SU-DHL-6 (cell line): ENCODE results near the gene KRTAP5-2.

Experiments
- H2AFZ ChIP-seq: fragments of 200-600 bp; sonication (generic); 2 replicates; pipeline ENCODE4 v1.6.1; 2014; ENCODE audit warnings: low read depth, mild to moderate bottlenecking, moderate library complexity, mixed read lengths, antibody characterized with exemption, low read length; ENCODE audit not compliant: severe bottlenecking
- H3F3A ChIP-seq: fragments of 200-600 bp; shearing (Covaris generic); 2 replicates; pipeline ENCODE4 v1.6.0; 2016; ENCODE audit warnings: antibody characterized with exemption, mild to moderate bottlenecking; ENCODE audit not compliant: insufficient read depth
- H3K27ac ChIP-seq: fragments of 200-600 bp; sonication (generic); 2 replicates; pipeline ENCODE4 v1.5.1; 2016; ENCODE audit warnings: low read depth, mild to moderate bottlenecking, low read length, moderate library complexity, mixed read lengths
- H3K27me3 ChIP-seq: fragments of 200-600 bp; sonication (generic), shearing (Covaris generic); 2 replicates; pipeline ENCODE4 v1.6.0; 2014; ENCODE audit warnings: mild to moderate bottlenecking, low read length
- H3K36me3 ChIP-seq: fragments of 200-600 bp; sonication (generic); 2 replicates; pipeline ENCODE4 v1.6.1; 2014; ENCODE audit warnings: mild to moderate bottlenecking, low read length, mixed read lengths
- H3K4me2 ChIP-seq: fragments of 300-600, 200-600 bp; shearing (Covaris generic), sonication (generic); 2 replicates; pipeline ENCODE4 v1.6.0; 2014; ENCODE audit warnings: low read length, low read depth, mild to moderate bottlenecking; ENCODE audit not compliant: poor library complexity, severe bottlenecking
- H3K4me3 ChIP-seq: fragments of 200-600 bp; sonication (generic); 2 replicates; pipeline ENCODE4 v1.5.1; 2014; ENCODE audit warnings: antibody characterized with exemption, low read length, mild to moderate bottlenecking, mixed read lengths; ENCODE audit not compliant: insufficient read depth, poor library complexity, severe bottlenecking
- H3K79me2 ChIP-seq: fragments of 200-600 bp; sonication (generic); 2 replicates; pipeline ENCODE4 v1.6.1; 2014; ENCODE audit warnings: mild to moderate bottlenecking, low read length, moderate library complexity; ENCODE audit not compliant: insufficient read depth
- H3K9ac ChIP-seq: fragments of 200-600 bp; sonication (generic); 2 replicates; pipeline ENCODE4 v1.7.0; 2014; ENCODE audit warnings: mild to moderate bottlenecking, low read length
- H3K9me2 ChIP-seq: fragments of 200-600 bp; sonication (generic); replicated peaks from 2 replicates; pipeline ENCODE4 v1.6.1; 2014; ENCODE audit warnings: low read length; ENCODE audit not compliant: insufficient read depth
- H3K9me3 ChIP-seq: fragments of 200-600 bp; sonication (generic); 2 replicates; pipeline ENCODE4 v1.6.1; 2014; ENCODE audit warnings: low read length, mixed read lengths; ENCODE audit not compliant: insufficient read depth
- H4K20me1 ChIP-seq: fragments of 200-600 bp; sonication (generic); 2 replicates; pipeline ENCODE4 v1.6.1; 2014; ENCODE audit warnings: low read depth, mild to moderate bottlenecking, antibody characterized with exemption, low read length, moderate library complexity, mixed read lengths
- CTCF ChIP-seq: fragments of 200-600 bp; sonication (generic); IDR thresholded peaks from one replicate; pipeline ENCODE4 v1.5.1; 2017; ENCODE audit warnings: antibody characterized with exemption, mild to moderate bottlenecking, low read length, moderate library complexity; ENCODE audit not compliant: insufficient read depth, poor library complexity, severe bottlenecking
- EZH2phosphoT487 ChIP-seq: fragments of 200-600 bp; sonication (generic), shearing (Covaris generic); conservative IDR thresholded peaks from 2 replicates; pipeline ENCODE4 v1.6.1; 2018; ENCODE audit warnings: mild to moderate bottlenecking, antibody characterized with exemption, low read length, moderate library complexity, mixed read lengths

The KRTAP5-2 gene

GRCh38 chr11:1633864-1634263 lies 35.8 kb upstream of the KRTAP5-2 start:
- Histone ChIP-seq H2AFZ (no peak overlapping the region), H3K79me2 (no peaks in the 10 kb centered on the region), H3K9me2 (no peaks in the 10 kb centered on the region), H3K9me3 (no peaks in the 10 kb centered on the region), H3F3A (no peaks in the 10 kb centered on the region), H3K27me3 (no peaks in the 10 kb centered on the region), H3K4me2 (no peak overlapping the region), H3K4me3 (no peak overlapping the region), H4K20me1 (no peaks in the 10 kb centered on the region), H3K9ac (no peak overlapping the region), H3K36me3 (no peaks in the 10 kb centered on the region), H3K27ac (no peak overlapping the region)
- TF ChIP-seq EZH2phosphoT487: no peak
- TF ChIP-seq CTCF: no peak

- no peaks in the 10 kb centered on the region for H4K20me1 ChIP-seq
- H3K4me2 ChIP-seq: no peak overlapping the region
- H3K9ac ChIP-seq: no peak overlapping the region
- H3K9me2 ChIP-seq: no peaks in the 10 kb centered on the region
- H2AFZ ChIP-seq: no peak overlapping the region
- H3F3A ChIP-seq: no peaks in the 10 kb centered on the region
- H3K36me3 ChIP-seq: no peaks in the 10 kb centered on the region
- no peaks in the 10 kb centered on the region for H3K9me3 ChIP-seq
- TF ChIP-seq CTCF (no peak), EZH2phosphoT487 (no peak)
- H3K79me2 ChIP-seq: no peaks in the 10 kb centered on the region
- H3K27ac ChIP-seq: no peak overlapping the region
- no peaks in the 10 kb centered on the region for H3K27me3 ChIP-seq
- H3K4me3 ChIP-seq: no peak overlapping the region
Observed at GRCh38 chr11:1632053-1632714, 34.1 kb upstream of the KRTAP5-2 start.

- no peak overlapping the region for H3K9ac ChIP-seq
- no peaks in the 10 kb centered on the region for H4K20me1 ChIP-seq
- H3K27me3 ChIP-seq: no peaks in the 10 kb centered on the region
- no peaks in the 10 kb centered on the region for H3F3A ChIP-seq
- no peak overlapping the region for H3K4me3 ChIP-seq
- H3K4me2 ChIP-seq: no peak overlapping the region
- H3K9me2 ChIP-seq: no peaks in the 10 kb centered on the region
- H3K36me3 ChIP-seq: no peaks in the 10 kb centered on the region
- H3K79me2 ChIP-seq: no peaks in the 10 kb centered on the region
- H2AFZ ChIP-seq: no peak overlapping the region
- TF ChIP-seq CTCF: no peak
- TF ChIP-seq EZH2phosphoT487: no peak
- H3K9me3 ChIP-seq: no peaks in the 10 kb centered on the region
- H3K27ac ChIP-seq: no peak overlapping the region
Observed at GRCh38 chr11:1631066-1631568, 33.0 kb upstream of the KRTAP5-2 start.
